Renal pelvis (tissue), 4 donors: ENCODE results near the gene SLC38A11. TPM values are rescaled to one million over a fixed set of nuclear protein-coding genes. Genes with fewer than 3 reads are reported as not detected.

Source experiments
- DNase-seq: peaks from one replicate; pipeline ENCODE4 v3.0.0-alpha.2; 2013
- polyA plus RNA-seq, 3 donors: library from polyadenylated mRNA; unstranded; fragments of 120-200 nt; gene quantifications; one replicate each; pipeline ENCODE4 v1.2.1, GENCODE V29; 2013; ENCODE audit not compliant: insufficient read length in 3 of 3

Gene SLC38A11
- polyA plus RNA-seq, 3 donors: 5.3 to 16.3 (median 13.9) TPM

- DNase-seq: no peak
Measured at GRCh38 chr2:164972216-164972615, 16.9 kb upstream of the SLC38A11 start.

- DNase-seq: no peak
Measured at GRCh38 chr2:164969909-164970690, 14.8 kb upstream of the SLC38A11 start.

- no peak for DNase-seq
Measured at GRCh38 chr2:164967781-164968228, 12.5 kb upstream of the SLC38A11 start.

- DNase-seq: no peak
Measured at GRCh38 chr2:164967361-164967760, 12.0 kb upstream of the SLC38A11 start.

GRCh38 chr2:164964700-164965099, 9.4 kb upstream of the SLC38A11 start:
- no peak for DNase-seq

- DNase-seq: no peak
Measured at GRCh38 chr2:164960159-164960558, 4.8 kb upstream of the SLC38A11 start.

GRCh38 chr2:164954186-164954585, 1.1 kb downstream of the SLC38A11 start:
- DNase-seq: no peak

GRCh38 chr2:164953279-164953678, 2.0 kb downstream of the SLC38A11 start:
- DNase-seq: no peak

- DNase-seq: no peak
Measured at GRCh38 chr2:164952057-164952702, 3.1 kb downstream of the SLC38A11 start.

GRCh38 chr2:164948540-164948939, 6.8 kb downstream of the SLC38A11 start:
- DNase-seq: no peak

GRCh38 chr2:164947281-164947680, 8.0 kb downstream of the SLC38A11 start:
- no peak for DNase-seq

- DNase-seq: no peak
Measured at GRCh38 chr2:164943289-164943688, 12.0 kb downstream of the SLC38A11 start.

GRCh38 chr2:164937864-164938401, 17.4 kb downstream of the SLC38A11 start:
- no peak for DNase-seq

GRCh38 chr2:164935118-164936101, 19.9 kb downstream of the SLC38A11 start:
- DNase-seq: no peak

- no peak for DNase-seq
Measured at GRCh38 chr2:164934401-164935117, 20.8 kb downstream of the SLC38A11 start.

- no peak for DNase-seq
Measured at GRCh38 chr2:164933671-164934189, 21.6 kb downstream of the SLC38A11 start.

- DNase-seq: no peak
Measured at GRCh38 chr2:164932377-164932776, 22.9 kb downstream of the SLC38A11 start.

GRCh38 chr2:164928101-164928673, 27.1 kb downstream of the SLC38A11 start:
- no peak for DNase-seq

GRCh38 chr2:164922134-164922533, 33.2 kb downstream of the SLC38A11 start:
- no peak for DNase-seq

- DNase-seq: no peak
Measured at GRCh38 chr2:164920430-164920829, 34.9 kb downstream of the SLC38A11 start.
